KMS-11 (cell line): Measurements from ENCODE around the gene EEFSEC.

Source experiments
- H2AFZ ChIP-seq: fragments of 200-600 bp; sonication (generic); 2 replicates; pipeline ENCODE4 v1.6.1; 2016; ENCODE audit warnings: antibody characterized with exemption, mixed run types, low read depth
- H3K27ac ChIP-seq: fragments of 200-600 bp; sonication (generic); 2 replicates; pipeline ENCODE4 v1.6.1; 2016; ENCODE audit warnings: mild to moderate bottlenecking, mixed run types
- H3K27me3 ChIP-seq: fragments of 200-600 bp; sonication (generic); 2 replicates; pipeline ENCODE4 v1.6.1; 2017; ENCODE audit warnings: mild to moderate bottlenecking, low read depth, mixed run types, moderate library complexity; ENCODE audit not compliant: insufficient read depth
- H3K36me3 ChIP-seq: fragments of 200-600 bp; sonication (generic); 2 replicates; pipeline ENCODE4 v1.6.1; 2017; ENCODE audit warnings: mild to moderate bottlenecking, mixed run types; ENCODE audit not compliant: insufficient read depth
- H3K4me1 ChIP-seq: fragments of 200-600 bp; sonication (generic); 2 replicates; pipeline ENCODE4 v1.6.1; 2016; ENCODE audit warnings: mild to moderate bottlenecking, low read depth, mixed run types; ENCODE audit not compliant: poor library complexity, severe bottlenecking
- H3K4me2 ChIP-seq: fragments of 200-600 bp; sonication (generic); 2 replicates; pipeline ENCODE4 v1.7.0; 2016; ENCODE audit warnings: mild to moderate bottlenecking, mixed run types
- H3K4me3 ChIP-seq: fragments of 200-600 bp; sonication (generic); IDR thresholded peaks from 2 replicates; pipeline ENCODE4 v1.6.1; 2017; ENCODE audit warnings: low read depth, low read length, mixed read lengths; ENCODE audit not compliant: insufficient read depth
- H3K79me2 ChIP-seq: fragments of 200-600 bp; sonication (generic); 2 replicates; pipeline ENCODE4 v1.6.1; 2016; ENCODE audit warnings: low read depth, mixed run types; ENCODE audit not compliant: insufficient read depth
- H3K9ac ChIP-seq: fragments of 200-600 bp; sonication (generic); 2 replicates; pipeline ENCODE4 v1.6.1; 2016; ENCODE audit warnings: mild to moderate bottlenecking, mixed run types
- H4K20me1 ChIP-seq: fragments of 200-600 bp; sonication (generic); 2 replicates; pipeline ENCODE4 v1.6.1; 2016; ENCODE audit warnings: mild to moderate bottlenecking, mixed run types; ENCODE audit not compliant: insufficient read depth
- TF ChIP-seq, protein P1 (sequence below): fragments of 200-600 bp; sonication (generic); conservative IDR thresholded peaks from 2 replicates; pipeline ENCODE4 v1.6.1; 2017; ENCODE audit warnings: low read depth, mild to moderate bottlenecking, antibody characterized with exemption, low read length, moderate library complexity, mixed read lengths

The EEFSEC gene

GRCh38 chr3:128313071-128313725, 159.9 kb downstream of the EEFSEC start:
- Histone ChIP-seq H3K4me2 (no peak overlapping the region), H2AFZ (no peak overlapping the region), H4K20me1 (no peaks in the 10 kb centered on the region), H3K27me3 (no peaks in the 10 kb centered on the region), H3K4me1 (no peaks in the 10 kb centered on the region), H3K36me3 (no peaks in the 10 kb centered on the region), H3K9ac (no peak overlapping the region), H3K27ac (no peak overlapping the region), H3K79me2 (no peaks in the 10 kb centered on the region), H3K4me3 (no peak overlapping the region)
- TF ChIP-seq, protein P1, sequence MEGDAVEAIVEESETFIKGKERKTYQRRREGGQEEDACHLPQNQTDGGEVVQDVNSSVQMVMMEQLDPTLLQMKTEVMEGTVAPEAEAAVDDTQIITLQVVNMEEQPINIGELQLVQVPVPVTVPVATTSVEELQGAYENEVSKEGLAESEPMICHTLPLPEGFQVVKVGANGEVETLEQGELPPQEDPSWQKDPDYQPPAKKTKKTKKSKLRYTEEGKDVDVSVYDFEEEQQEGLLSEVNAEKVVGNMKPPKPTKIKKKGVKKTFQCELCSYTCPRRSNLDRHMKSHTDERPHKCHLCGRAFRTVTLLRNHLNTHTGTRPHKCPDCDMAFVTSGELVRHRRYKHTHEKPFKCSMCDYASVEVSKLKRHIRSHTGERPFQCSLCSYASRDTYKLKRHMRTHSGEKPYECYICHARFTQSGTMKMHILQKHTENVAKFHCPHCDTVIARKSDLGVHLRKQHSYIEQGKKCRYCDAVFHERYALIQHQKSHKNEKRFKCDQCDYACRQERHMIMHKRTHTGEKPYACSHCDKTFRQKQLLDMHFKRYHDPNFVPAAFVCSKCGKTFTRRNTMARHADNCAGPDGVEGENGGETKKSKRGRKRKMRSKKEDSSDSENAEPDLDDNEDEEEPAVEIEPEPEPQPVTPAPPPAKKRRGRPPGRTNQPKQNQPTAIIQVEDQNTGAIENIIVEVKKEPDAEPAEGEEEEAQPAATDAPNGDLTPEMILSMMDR, result no peak

- TF ChIP-seq, protein P1, result no peak
- H4K20me1 ChIP-seq, result no peaks in the 10 kb centered on the region
- H3K27me3 ChIP-seq, result no peaks in the 10 kb centered on the region
- H3K4me2 ChIP-seq, result no peak overlapping the region
- H3K36me3 ChIP-seq, result no peaks in the 10 kb centered on the region
- H2AFZ ChIP-seq, result no peak overlapping the region
- no peak overlapping the region for H3K9ac ChIP-seq
- no peak overlapping the region for H3K4me3 ChIP-seq
- no peaks in the 10 kb centered on the region for H3K79me2 ChIP-seq
- H3K4me1 ChIP-seq, result no peaks in the 10 kb centered on the region
- no peak overlapping the region for H3K27ac ChIP-seq
Measured at GRCh38 chr3:128313935-128314334, 160.7 kb downstream of the EEFSEC start.

DNA sequence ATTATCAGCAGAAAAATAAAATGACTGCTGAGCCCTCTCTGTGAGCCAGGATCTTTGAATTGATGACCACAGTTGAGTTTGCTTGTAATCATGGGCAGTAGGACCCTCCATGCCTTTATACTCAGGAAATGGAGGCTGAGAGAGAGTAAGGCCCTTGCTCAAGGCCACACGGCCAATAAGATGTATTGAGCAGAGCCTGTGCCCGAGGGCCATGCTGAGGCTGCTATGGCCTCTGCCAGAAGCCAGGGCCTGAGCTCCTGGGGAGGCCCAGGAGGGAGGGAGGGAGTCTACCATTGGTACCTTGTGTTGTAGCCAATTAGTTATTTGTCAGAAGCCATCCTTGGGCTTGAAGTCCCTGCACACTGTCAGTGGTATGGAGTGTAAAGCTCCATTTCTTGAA, 162.0 kb downstream of the EEFSEC start:
- H3K4me3 ChIP-seq, result no peak overlapping the region
- no peak overlapping the region for H3K4me2 ChIP-seq
- TF ChIP-seq, protein P1, result no peak
- no peaks in the 10 kb centered on the region for H4K20me1 ChIP-seq
- no peak overlapping the region for H3K27ac ChIP-seq
- H2AFZ ChIP-seq, result no peak overlapping the region
- no peaks in the 10 kb centered on the region for H3K36me3 ChIP-seq
- no peak overlapping the region for H3K9ac ChIP-seq
- no peaks in the 10 kb centered on the region for H3K79me2 ChIP-seq
- H3K4me1 ChIP-seq, result no peaks in the 10 kb centered on the region
- H3K27me3 ChIP-seq, result no peaks in the 10 kb centered on the region

DNA sequence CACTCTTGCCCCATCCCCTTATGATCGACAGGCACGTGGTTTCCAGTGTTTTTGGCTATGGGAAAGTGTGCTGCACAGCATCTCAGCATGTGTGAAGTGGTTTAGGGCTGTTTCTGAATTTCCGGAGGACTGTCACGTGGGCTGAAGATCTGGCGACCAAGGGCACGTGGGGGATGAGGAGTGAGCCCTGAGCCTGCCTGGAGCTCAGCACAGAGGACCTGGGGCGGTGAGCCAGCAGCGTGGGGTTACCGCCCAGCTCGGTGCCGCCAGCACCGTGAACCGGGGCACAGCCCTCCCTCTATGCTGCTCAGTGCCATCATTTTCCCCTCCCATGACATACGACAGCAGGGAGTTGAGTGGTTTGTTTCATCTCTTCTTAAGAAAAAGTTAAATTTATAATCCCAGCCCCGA, 163.2 kb downstream of the EEFSEC start:
- Histone ChIP-seq H4K20me1 (no peaks in the 10 kb centered on the region), H3K27me3 (no peaks in the 10 kb centered on the region), H3K79me2 (no peaks in the 10 kb centered on the region), H3K9ac (no peak overlapping the region), H3K4me3 (no peak overlapping the region), H2AFZ (no peak overlapping the region), H3K27ac (no peak overlapping the region), H3K4me2 (no peak overlapping the region), H3K4me1 (no peaks in the 10 kb centered on the region), H3K36me3 (no peaks in the 10 kb centered on the region)
- TF ChIP-seq, protein P1, result no peak
